Left lobe of liver (tissue), 2 donors: ENCODE results near the gene CCT6B. TPM values are rescaled to one million over a fixed set of nuclear protein-coding genes. Genes with fewer than 3 reads are reported as not detected.
A peak's percentile ranks its signal among the peaks of the same experiment; 100 is the strongest.
"Not testable (repeated sequence)": the region's sequence is repeated elsewhere in the genome, so short reads cannot be mapped to it uniquely, and the experiment has no call there.

Experiments
- ATAC-seq: fragments of 200-7000 bp; cut with Tn5 transposase; one replicate; pipeline ENCODE4 v1.9.1; 2020; ENCODE audit warnings: mild to moderate bottlenecking, moderate library complexity
- DNase-seq: peaks from one replicate; pipeline ENCODE4 v3.0.0-alpha.2; 2020; ENCODE audit warnings: low spot score
- total RNA-seq: library from RNA; stranded (reverse); gene quantifications from one replicate; pipeline ENCODE4 v1.2.1, GENCODE V29; 2021
- donor health status: DM: no; HTN: no; CAD: no; lungs with moderate emphysema.
- donor health status: DM: no; HTN: yes; CAD: no.

CCT6B gene
- total RNA-seq, 1 donor from 2014 or later = 2.1 TPM

DNA sequence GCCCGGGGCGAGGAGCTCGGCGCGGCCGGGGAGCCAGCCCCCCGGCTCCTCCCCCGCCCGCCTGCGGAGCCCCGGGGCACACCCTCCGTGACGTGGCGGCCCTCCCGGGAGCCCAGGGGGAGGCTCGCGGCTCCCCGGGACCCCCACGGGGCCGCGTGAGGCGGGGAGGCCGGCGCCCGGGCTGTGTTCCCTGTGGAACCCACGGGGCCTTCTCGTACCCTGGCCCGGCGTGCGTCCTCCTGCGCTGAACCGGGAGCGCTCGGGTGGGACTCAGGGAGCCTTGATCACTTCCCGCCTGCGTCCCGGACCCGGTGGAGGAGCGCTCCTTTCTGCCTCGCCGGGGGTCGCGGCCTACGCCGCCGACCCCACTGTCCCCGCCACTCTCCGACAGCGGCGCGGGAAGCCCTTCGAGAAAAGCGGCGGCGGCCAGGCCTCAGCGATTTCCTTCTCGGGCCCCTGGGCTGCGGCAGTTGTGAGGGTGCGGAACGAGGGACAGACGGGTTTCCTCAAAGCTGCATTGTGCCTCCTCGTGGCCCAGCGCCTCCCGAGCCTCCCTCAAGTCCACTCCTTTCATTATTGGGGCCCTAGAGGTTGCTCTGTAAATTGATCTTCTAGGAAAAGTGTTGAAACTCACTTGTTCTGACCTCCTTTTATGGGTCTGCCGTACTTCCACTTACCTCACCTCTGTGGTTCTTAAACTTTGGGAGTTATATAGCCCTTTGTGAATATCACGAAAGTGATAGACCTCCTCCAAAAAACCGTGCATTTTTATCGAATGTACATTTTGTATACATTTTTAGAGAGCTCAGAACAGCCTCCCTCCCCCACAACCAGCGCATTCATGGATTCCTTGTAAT, 19.6 kb upstream of the CCT6B start:
- ATAC-seq = peak; percentile 93

DNA sequence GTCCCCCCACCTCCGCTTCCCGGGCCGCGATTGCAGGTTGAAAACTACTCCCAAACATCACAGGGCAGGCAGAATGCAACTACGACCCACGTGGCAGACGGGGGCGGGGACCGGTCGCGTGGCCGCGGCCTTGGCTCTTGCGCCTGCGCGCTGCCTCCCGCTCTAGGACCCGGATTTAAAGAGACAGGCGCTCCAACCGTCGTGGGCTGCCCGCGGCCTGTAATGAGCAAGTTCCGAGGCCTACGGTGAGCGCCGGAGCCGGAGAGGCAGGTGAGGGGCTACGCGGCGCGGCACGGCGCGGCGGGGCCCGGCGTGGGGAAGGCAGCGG, 19.1 kb upstream of the CCT6B start, which contains the start of gene LIG3:
LIG3 (plus strand) TSS at position 160 of the 328 bp plus-strand sequence. CDS start 2,494 bp downstream, outside the sequence.
- peak; percentile 89 for ATAC-seq
- DNase-seq = peak; percentile 95

More for the DNA sequence above, 19.6 kb upstream of the CCT6B start:
- DNase-seq = peak; percentile 78

DNA sequence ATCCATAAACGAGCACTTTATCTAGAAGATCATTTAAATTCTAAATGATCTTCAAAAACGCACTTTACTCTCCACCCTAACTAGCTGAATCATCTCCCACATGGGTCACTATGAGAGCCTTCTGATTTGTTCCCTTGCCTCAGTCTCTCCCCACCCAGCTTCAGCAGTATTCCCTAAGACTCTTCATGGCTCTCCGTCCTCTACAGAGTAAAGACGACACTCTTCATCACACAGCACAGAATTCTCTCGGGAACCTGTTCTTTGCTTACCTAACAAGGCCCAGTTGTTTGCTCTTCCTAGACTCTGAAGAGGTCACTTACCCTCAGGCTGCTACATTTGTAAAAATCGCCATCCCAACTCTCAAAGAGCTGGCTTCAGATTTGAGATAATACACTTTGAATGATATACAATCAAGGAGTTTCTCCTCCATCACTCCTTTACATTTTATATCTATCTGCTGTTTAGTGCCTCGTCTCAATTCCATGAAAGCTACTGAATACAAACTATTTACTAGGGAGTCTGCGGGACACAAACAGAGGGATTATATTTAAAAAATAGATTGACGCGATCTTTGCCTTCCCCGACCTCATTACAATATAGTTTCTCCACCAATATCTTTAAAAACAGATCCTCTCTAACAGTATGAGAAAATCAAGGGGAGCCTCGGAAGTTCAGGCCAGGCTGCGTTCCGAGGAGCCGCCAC, 18.5 kb upstream of the CCT6B start:
- ATAC-seq (no peak), DNase-seq (no peak)

DNA sequence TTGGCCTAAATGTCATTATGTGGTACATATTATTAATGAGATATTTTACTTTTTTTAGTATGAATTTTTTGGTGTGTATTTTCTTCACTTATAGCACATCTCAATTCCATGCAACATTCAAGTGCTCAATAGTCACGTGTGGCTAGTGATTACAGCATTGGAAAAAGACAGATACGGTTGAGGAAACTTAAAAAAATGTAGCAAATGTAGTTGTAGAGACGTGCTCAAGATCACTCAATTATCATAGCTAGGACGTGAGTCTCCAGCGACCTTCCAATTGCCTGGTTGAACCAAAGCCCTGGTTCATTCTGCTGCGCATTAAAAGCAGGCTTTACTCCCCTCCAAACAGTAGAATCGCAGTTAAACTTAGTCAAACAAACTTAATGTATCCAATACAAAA, 17.9 kb upstream of the CCT6B start:
- no peak for DNase-seq
- no peak for ATAC-seq

DNA sequence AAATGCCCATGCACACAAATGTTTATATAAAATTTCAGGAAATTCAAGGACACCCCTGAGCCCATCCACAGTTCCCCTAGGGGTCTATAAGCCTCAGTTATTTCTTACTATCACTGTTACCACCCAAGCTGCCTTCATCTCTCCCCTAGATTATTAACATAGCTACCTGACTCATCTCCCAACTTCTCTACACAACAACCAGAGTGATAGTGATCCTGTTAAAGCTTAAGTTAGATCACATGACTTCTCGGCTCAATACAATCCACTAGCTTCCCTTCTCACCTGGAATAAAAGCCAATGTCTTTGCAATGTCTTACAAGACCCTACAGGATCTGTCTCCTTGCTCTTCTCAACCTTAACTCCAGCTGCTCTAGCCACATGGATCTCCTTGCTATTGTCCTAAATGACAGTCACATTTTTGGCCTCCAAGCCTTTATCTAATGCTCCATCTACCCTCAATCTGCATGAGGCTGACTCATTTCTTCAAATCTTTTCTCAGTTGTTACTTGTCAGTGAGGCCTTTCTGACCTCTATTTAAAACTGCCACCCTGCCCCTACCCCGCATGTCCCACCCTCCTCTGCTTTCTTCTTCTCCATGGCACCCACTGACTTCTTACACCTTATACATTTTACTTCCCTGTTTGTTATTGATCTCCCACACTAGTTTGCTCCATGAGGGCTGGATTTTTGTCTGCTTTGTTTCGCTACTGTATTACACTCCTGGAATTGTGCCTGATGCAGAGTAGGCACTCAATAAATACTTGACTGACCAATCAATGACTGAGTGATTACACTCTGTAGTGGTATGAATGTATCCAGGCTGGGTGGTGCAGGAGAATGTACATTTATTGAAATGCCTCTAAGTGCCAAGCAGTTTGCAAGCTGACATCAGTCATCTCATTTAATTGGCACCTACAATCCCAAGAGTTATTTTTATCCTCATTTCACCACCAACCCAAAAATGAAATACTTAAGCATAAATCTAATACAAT, 13.8 kb upstream of the CCT6B start:
- ATAC-seq (no peak), DNase-seq (no peak)

DNA sequence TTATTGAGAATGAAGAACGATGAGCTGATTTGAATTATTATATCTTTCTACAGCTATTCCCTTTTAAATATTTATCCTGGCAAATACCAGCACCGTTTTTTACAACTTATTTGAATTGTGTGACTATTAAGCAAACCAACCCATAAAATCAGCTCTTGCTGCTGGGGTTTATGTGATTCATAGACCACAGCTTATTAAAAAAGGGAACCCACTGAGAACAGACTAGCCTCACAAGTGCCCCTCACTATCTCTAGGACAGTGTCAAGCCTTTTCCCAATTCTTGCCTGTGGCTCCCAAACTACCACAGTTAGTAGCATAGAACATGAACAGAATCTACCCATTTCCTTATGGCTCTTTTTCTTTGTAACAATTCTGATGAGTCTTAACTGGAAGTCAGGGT, 12.9 kb upstream of the CCT6B start:
- DNase-seq (no peak), ATAC-seq (no peak)

DNA sequence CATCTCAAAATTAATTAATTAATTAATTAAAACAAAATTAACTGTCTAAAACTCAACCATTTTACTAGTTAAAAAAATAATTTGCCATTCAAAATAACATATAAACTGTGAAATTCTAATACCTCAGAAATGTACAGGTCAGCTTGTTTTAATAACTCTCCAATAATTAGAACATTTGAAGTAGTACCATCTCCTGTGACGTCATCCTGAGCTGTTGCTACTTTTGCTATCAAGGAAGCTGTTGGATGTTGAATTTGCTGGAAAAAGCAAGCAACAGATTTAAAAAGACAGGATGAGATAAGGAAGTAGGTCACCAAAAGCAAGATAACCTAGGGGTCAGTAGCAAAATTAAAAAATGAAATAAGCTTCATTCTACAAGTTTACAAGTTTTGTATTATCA, 2.8 kb downstream of the CCT6B start:
- ATAC-seq = no peak
- no peak for DNase-seq

DNA sequence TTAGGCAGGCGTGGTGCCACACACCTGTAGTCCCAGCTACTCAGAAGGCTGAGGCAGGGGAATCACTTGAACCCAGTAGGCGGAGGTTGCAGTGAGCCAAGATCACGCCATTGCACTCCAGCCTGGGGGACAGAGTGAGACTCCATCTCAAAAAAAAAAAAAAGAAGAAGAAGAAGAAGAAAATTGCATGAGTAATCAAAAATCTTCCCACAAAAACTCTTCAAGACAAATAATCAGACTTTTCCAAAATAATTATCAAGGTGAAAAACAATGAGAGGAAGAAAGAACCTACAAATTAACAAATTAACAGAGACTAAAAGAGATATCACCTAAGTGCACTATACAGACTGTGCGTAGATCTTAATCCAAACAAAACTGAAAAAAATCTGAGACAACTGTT, 10.5 kb downstream of the CCT6B start:
- not testable (repeated sequence) for DNase-seq, ATAC-seq

DNA sequence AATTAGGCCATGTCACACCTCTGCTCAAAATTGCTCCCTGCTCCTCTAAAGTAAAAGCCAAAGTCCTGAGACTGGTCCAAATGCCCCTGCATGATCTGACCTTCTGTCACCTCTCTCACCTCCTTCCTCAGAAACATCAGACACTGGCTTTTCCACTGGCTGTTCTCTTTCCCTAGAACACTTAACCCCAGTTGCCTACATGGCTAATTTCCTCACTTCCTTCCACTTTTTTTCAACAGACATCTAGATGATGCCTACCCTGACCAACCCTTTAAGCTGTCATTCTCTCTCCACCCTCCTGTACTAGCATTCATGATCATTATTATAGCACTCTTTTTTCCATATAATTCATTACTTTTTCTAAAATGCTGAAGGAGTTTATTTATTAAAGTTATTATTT, 31.0 kb downstream of the CCT6B start:
- ATAC-seq = no peak

DNA sequence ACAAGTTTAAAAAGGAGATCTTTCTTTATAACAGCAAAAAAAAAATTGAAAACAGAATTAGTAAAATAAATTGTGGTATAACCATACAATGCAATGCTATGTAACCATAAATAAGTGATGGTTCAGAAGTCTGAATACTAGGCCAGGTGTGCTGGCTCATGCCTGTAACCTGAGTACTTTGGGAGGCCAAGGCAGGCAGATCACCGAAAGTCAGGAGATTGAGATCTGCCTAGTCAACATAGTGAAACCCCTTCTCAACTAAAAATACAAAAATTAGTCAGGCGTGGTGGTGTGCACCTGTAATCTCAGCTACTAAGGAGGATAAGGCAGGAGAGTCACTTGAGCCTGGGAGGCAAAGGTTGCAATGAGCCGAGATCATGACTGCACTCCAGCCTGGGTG, 34.6 kb downstream of the CCT6B start:
- ATAC-seq (no peak), DNase-seq (no peak)

More for the DNA sequence above, 31.0 kb downstream of the CCT6B start:
- DNase-seq = no peak

DNA sequence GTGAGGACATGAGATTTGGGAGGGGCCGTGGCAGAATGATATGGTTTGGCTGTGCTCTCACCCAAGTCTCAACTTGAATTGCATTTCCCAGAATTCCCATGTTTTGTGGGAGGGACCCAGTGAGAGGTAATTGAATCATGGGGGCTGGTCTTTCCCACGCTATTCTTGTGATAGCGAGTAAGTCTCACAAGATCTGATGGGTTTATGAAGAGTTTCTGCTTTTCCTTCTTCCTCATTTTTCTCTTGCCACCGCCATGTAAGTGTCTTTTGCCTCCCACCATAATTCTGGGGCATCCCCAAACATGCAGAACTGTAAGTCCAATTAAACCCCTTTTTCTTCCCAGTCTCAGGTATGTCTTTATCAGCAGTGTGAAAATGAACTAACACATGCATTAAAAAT, 40.6 kb downstream of the CCT6B start:
- ATAC-seq = no peak
- no peak for DNase-seq

DNA sequence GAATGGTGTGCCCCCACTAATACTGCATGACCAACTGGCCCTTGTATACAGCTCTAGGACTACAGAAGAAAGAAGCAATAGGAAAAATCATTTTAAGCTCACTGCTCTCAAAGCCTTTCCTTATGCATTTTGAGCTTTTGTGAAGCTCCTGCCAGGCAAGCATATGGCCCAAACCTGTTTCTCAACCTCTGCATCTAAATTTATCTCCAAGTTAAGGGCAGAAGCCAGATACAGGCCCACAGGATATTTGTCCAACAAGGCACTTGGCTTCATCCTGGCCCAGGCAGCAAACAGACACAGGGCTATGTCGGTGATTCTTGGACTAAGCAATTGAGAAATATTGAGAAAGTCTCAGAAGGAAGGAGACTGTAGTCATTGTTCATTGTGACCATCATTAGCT, 43.9 kb downstream of the CCT6B start:
- no peak for DNase-seq
- no peak for ATAC-seq

DNA sequence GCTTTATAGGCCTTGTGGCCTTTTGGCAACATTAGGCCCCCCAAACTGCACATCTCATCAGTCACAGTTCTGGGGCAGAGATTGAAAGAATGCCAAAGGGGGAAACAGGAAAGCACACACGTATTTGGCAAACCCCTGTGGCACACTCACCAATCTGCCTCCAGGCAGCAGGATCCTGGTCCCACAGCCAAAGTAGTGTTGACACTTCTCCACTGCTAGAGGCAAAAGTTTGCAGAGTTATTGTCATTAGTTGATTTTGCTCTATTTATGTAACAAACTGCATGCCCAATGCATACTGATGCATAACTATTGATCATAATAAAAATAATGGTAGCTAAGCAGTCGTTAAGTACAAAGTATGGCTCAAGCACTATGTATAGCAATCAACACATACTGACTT, 45.1 kb downstream of the CCT6B start:
- no peak for ATAC-seq
- no peak for DNase-seq

DNA sequence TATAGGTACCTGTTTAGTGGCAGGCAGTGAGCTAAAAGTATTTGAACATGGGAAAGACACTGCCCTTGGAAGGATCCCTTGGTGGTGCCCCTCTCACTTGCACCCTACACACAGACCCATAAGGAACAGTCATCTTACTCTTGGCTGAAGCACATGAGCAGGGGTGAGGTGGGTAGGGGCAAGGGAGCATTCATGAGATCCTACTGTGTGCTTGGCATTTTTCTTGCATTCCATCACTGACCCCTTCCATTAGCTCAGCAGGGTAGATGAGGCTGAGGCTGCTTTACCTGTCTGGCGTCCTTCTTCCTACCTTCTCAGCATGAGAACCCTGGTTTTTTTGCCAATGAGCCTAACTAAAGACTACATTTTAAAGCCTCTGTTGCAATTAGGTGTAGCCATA, 48.3 kb downstream of the CCT6B start:
- ATAC-seq (no peak), DNase-seq (no peak)

DNA sequence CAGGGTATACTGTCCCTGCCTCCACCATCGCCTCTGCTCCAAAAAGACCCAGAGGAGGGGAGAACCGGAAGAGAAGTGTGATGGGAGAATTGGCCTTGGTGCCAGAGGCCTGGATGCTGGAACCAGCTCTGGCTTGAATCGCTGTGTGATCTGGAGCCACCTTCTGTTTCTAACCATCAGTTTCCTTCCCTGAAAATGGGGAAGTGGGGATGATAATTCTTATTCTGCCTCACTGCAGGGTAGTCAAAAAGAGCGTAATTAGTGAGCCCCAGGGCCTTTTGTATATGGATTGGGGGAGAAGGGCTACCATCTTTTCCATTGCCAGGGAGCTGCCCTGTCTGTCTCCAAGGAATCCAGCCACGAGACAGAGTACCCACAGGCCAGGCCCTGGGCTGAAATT, 52.2 kb downstream of the CCT6B start:
- ATAC-seq (no peak), DNase-seq (no peak)

DNA sequence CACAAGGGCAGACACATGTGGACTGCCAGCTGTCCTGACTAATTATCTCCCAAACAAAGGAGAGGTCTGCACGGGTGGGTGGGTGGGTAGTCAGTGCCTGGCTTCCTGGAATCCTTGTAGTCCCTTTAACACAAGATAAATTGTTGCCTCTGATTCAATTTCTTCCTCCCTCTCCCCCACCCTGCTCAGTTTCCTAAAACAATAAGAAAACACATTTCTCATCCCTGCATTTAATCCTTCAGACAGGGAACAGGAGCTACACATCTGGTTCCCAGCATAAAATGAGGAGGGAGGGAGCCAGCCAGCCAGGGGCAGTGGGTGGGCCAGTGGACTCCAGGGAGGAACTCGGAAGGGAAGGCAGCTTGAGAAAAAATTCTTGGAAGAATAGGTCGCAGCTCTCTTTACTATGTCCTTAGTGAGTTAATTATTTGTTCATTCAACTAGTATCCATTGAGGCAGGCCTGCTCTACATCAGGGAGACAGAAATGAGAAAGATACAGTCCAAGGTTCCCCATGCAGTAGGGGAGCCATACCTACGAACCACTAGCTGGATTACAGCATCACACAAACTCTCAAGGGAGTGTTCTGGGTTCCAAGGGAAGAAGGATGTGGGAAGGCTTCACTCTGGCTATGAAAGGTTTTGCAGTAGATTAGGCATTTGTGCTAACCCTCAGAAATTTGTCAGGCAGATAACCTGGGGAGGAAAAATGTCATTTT, 58.3 kb downstream of the CCT6B start:
- DNase-seq = no peak
- no peak for ATAC-seq

DNA sequence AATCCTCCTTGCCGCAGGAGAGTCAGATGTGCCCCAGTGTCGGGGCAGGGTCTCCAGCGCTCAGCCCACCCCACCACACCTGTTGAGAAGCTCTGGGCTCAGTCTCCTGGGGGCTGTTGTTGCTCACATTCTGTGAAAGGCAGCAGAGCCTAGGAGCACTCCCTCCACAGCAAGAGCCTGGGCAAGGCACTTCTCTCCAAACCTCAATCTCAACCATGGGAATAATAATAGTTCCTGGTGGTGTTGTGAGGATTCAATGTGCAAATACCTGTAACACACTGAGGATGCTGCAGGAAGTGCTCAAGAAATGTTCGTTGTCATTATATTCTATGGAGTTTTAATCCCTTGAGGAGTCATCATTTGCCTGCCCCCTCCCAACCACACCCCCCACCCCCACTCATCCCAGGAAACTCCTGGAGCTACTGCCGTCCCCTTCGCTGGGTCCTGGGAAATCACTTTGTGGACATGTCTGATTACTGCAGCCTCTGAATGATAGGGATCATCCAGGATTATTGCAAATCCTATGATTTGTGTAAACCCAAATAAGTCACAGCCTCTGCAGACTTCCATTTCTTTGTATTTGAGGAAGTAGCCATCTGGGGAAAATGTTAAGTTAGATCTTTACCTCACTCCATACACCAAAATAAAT, 61.5 kb downstream of the CCT6B start:
- no peak for DNase-seq
- no peak for ATAC-seq

DNA sequence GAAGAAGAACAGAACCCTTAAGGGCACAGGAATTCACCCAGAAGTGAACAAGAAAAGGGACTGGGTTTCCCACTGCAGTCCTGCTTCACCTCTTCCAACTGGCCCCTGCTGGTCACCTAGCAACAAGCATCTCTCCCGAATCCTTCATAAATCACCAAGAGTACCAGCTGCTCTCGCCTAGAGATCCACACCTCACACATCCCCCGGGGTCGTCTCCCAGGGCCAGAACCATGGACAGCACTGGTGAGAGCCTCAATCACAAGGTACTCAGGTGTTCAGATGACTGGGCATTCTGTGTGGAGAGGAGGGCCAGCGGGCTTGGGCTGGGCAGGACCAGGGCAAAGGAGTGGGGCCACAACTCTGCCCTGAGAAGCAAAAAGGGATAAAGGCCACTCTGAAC, 65.9 kb downstream of the CCT6B start:
- ATAC-seq (no peak), DNase-seq (no peak)

DNA sequence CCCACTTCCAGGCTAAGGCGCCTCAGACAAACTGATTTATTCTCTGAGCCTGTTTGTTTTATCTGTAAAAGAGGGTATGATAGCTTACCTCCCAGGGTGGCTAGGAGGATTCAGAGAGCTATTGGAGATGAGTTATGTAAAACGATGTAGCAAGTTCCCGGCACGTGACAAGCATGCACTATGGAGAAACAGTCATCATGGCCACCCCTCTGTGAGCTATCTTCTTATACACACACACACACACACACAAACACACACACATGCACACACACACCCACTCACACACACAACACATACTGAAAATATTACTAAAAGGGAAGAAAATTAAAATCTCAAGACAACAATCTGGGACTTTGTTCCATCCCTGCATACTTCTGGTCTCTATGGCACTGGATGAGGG, 66.3 kb downstream of the CCT6B start:
- no peak for ATAC-seq
- DNase-seq = no peak
